Spinal cord (tissue), 10 donors: ENCODE results near the gene TAPBP. TPM values are rescaled to one million over a fixed set of nuclear protein-coding genes. Genes with fewer than 3 reads are reported as not detected.
A peak's percentile ranks its signal among the peaks of the same experiment; 100 is the strongest.

Experiments
- DNase-seq, 6 donors: peaks; one replicate each; pipeline versions ENCODE4 v3.0.0 to v3.0.0-alpha.2; 2013 to 2015; ENCODE audit warnings: low spot score in 6 of 6, low read depth in 4 of 6
- H3K27ac ChIP-seq: one replicate; pipeline ENCODE4 v1.5.1; 2013; ENCODE audit warnings: low read depth, low read length, control low read depth
- H3K27me3 ChIP-seq: one replicate; pipeline ENCODE4 v1.6.1; 2013; ENCODE audit warnings: low read length; ENCODE audit not compliant: control insufficient read depth, insufficient read depth
- H3K36me3 ChIP-seq: one replicate; pipeline ENCODE4 v1.6.1; 2013; ENCODE audit warnings: low read length; ENCODE audit not compliant: control insufficient read depth, insufficient read depth
- H3K4me1 ChIP-seq: one replicate; pipeline ENCODE4 v1.6.1; 2013; ENCODE audit warnings: low read length; ENCODE audit not compliant: control insufficient read depth, insufficient read depth
- H3K4me3 ChIP-seq: one replicate; pipeline ENCODE4 v1.5.1; 2013; ENCODE audit warnings: low read depth, low read length, control low read depth
- H3K9me3 ChIP-seq: one replicate; pipeline ENCODE4 v1.6.1; 2013; ENCODE audit warnings: low read length; ENCODE audit not compliant: control insufficient read depth, insufficient read depth
- whole genome bisulfite sequencing: methylation state at CpG from one replicate; pipeline ENCODE4 v1.1.5; 2013; ENCODE audit warnings: missing lambda C conversion rate; ENCODE audit not compliant: insufficient coverage; 5-methylcytosine and 5-hydroxymethylcytosine counted together
- polyA plus RNA-seq, 2 donors: library from polyadenylated mRNA; unstranded; fragments of 120-200 nt; gene quantifications; one replicate each; pipeline ENCODE4 v1.2.1, GENCODE V29; 2013; ENCODE audit not compliant: insufficient read length in 2 of 2
- total RNA-seq, 2 donors: library from RNA; depleted of rRNA in 1 of 2; stranded (reverse); fragments of 120-200 nt in 1 of 2; fragments of >200 nt in 1 of 2; gene quantifications; one replicate each; pipeline versions ENCODE4 v1.2.3 to v1.2.4, GENCODE V29; 2013 to 2014
- donor health status: healthy.

Gene TAPBP
- total and polyA plus RNA-seq, 4 donors, result 41.3 to 49.2 (median 45.4) TPM

DNA sequence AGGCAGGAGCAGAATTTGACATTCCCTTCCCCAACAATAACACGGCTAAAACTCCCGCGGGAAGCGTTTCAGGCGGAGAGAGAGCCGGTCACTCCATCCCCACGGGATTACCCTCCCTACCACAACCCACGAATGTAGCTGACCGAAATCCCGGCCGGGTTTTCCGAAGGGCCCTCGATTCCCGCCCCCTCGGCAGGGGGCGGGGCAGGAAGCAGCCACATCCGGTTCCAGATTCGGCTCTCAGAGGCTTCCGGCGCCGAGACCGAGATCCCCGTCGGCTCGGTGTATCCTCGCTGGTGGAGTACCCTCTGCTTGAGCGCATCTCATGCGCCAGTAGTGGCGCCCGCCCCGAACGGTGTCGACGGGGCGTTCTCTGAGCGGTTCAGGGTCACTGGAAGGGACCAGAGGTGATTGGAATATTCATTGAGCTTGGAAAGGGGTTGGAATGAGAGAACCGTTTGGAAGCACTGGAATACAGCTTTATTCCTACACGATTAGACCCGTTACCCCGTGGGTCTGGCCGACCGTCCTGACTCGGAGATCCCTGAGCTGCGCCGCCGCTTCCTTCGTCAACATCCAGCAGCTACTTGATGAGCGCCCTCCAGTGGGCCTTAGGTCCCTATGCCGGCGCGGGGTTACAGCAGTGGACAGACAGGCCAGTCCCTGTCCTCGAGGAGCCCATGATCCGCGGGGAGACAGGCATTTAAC lies 14.5 kb downstream of the TAPBP start:
- WGBS, result 0% methylated on average over 54 of the region's 54 CpGs
- Histone ChIP-seq H3K4me1 (peaks cover 31% of the 10 kb centered on the region), H3K9me3 (no peaks in the 10 kb centered on the region), H3K36me3 (peaks cover 43% of the 10 kb centered on the region), H3K4me3 (peak overlapping the region; percentile 99), H3K27ac (peak overlapping the region; percentile 99), H3K27me3 (no peaks in the 10 kb centered on the region)
- DNase-seq, result peak in 4 of 6 donors; percentile 90 to 98 (median 96)

DNA sequence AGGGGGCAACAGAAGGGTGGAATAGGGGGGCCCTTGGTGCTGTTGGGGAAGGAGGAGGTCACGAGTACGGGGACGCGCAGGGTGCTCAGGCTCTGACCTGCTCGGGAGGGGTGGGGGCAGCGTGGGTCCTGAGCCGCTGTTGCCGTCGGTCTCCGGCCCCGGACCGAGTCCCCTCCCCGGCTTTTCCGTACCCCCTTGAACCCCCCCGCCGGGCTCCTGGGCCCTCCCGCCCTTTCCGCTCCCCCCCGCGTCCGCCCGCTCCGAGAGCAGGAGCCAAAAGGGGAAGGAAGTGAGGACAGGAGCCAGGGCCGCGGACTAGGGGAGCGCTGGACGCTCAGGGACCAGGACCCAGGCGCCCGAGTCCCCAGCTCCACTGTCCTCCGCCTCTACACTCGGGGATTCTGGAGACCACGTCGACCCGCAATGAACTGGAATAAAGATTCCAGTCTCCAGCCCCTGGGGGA lies 15.1 kb downstream of the TAPBP start, which contains the start of gene RGL2:
Gene RGL2, minus strand, starts transcription at position 170 of the 464 bp plus-strand sequence. CDS start 332 bp downstream, outside the sequence.
- Histone ChIP-seq H3K27ac (peak within 1 kb of the TSS; percentile 99), H3K4me3 (peak within 1 kb of the TSS; percentile 99), H3K36me3 (peaks cover 40% of the 10 kb centered on the region), H3K4me1 (peaks cover 31% of the 10 kb centered on the region), H3K9me3 (no peaks in the 10 kb centered on the region), H3K27me3 (no peaks in the 10 kb centered on the region)
- DNase-seq, result peak in 2 of 6 donors; percentile 81 to 84
- whole genome bisulfite sequencing, result under 1% methylated on average over 28 of the region's 34 CpGs

DNA sequence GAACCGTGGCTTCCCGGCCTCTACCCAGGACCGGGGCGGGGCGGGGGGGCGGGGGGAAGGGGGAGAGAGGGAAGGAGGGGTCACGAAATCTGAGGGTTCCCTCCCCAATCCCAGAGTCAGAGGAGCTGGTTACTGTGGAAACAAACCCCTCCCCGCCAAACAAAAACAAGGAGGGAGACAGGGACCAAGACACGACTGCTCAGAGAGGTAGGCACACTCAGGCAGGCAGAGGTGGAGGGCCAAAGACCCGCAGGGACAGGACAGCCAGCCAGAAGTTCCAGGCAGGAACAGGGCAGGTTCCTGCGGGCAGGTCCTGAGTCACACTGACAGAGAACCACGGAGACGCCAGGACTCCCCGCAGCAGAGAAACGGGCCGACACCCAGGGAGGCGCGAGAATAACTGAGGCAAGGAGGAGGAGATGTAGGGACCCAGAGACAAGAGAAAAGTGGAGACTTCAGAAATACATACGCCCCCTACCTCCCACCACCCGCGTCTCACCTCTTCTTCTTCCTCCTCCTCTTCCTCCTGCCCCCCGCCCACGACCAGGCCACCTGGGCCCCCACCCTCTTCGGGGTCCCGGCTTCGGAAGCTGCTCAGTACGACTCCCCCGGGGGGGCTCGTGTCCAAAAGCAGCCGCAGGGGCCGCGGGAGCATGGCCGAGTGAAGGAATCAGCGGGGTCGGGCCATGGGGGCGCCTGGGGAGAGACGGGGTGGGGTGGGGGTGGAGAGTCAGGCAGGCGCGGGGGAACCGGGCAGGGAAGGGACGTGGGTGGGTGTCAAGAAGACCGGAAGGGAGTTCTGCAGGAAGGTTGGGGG lies 15.7 kb downstream of the TAPBP start:
- Histone ChIP-seq H3K9me3 (no peaks in the 10 kb centered on the region), H3K4me1 (peaks cover 31% of the 10 kb centered on the region), H3K27ac (peak overlapping the region; percentile 99), H3K27me3 (no peaks in the 10 kb centered on the region), H3K4me3 (peak overlapping the region; percentile 99), H3K36me3 (peaks cover 44% of the 10 kb centered on the region)
- WGBS, result 0% methylated on average over 27 of the region's 42 CpGs
- DNase-seq, result peak in 2 of 6 donors; percentile 55 to 81

DNA sequence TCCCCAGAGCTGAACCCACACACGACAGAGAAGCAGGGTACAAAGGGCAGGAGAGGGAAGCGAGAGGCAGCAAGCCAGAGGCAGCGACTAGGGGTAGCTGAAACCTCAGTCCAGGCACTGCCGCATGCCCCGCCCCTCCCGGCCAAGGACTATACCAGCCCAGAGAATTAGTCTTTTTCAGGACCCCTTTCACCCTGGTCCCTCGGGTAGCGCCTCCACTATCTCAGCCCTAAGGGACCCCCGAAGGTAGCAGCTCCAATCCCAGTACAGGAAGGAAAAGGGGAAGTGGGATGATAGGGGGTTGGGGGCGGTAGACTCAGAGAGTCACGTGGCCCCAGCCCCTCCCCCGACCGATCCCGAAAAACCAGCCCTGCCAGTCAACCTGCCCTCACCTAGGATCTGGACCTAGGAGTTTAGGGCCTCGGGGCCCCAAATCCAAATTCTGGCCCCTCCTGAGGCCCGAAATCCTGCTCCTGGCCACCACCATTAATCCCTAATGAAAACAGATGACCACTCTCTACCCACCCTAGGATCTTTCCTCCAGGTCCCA lies 16.4 kb downstream of the TAPBP start:
- peak overlapping the region; percentile 78 for H3K27ac ChIP-seq

DNA sequence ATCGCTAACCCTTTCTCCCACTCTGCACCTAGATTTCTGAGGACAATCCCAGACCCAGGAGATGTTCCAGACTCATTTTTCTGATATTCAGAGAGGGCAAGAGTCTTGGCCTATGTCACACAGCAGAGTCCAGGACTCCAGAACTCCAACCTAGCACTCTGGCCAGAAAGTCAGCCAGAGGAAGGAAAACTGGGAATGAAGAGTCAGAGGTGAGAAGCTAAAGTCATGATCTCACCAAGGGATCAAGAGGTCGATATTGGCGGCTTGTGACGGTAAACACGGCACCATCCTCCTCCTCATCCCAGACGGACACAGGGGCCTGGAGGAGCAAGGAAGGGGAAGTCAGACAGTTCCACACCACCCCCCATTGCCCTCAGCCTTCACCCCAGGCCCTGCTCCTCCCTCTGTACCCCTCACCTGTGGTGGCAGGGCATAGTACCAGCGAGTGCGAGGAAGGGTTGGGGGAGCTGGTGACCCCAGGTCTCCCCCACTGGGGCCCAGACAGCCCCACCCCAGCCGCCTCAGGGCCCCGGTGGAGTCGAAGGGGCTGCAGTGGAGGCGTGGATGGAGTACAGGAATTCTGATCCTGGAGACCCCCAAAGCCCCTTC lies 17.0 kb downstream of the TAPBP start:
- Histone ChIP-seq H3K4me1 (peaks cover 31% of the 10 kb centered on the region), H3K27ac (no peak overlapping the region), H3K36me3 (peaks cover 46% of the 10 kb centered on the region), H3K4me3 (peak overlapping the region; percentile 99), H3K9me3 (no peaks in the 10 kb centered on the region), H3K27me3 (no peaks in the 10 kb centered on the region)
- no peak for DNase-seq
- WGBS, result 60% methylated on average over 3 of the region's 12 CpGs

More for the DNA sequence above, 16.4 kb downstream of the TAPBP start:
- WGBS, result 12% methylated on average over 5 of the region's 16 CpGs
- H3K4me1 ChIP-seq, result peaks cover 31% of the 10 kb centered on the region
- no peaks in the 10 kb centered on the region for H3K27me3 ChIP-seq
- H3K9me3 ChIP-seq, result no peaks in the 10 kb centered on the region
- H3K36me3 ChIP-seq, result peaks cover 41% of the 10 kb centered on the region
- peak in 2 of 6 donors; percentile 18 to 44 for DNase-seq
- H3K4me3 ChIP-seq, result peak overlapping the region; percentile 99

DNA sequence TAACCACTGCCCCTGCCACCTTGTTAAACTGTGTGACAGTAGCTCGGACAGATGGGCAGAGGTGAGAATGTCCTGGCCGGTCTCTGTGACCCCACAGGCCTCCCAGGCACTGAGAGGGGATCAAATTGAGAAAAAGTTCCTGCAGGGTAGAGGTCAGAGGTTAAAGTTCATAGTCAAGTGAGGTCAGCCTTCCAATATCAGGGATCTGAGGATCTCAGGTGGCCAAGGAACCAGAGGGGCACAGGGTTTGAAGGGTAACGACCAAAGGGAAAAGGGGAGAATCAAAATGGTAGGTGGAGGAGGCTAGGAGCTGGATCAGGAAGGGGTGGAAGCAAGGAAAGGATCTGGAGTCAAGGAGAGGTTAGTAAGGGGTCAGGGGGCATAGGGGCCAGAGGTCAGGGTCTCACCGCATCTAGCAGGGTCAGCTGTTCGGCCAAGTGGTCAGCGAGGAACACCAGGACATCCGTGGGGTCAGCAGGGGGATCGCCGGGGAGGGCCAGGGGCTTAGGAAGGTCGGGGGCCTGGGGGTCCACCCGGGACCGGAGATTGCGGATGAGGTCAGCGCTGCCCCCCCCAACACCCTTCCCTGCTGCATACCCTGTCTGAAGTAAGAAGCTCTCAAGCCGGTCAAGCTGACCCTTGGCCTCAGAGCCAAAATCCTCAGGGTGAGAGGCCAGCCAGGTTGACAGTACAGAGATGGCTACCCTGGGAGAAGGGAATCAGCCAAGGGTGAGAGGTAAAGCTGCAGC lies 18.1 kb downstream of the TAPBP start:
- 87% methylated on average over 15 of the region's 15 CpGs for WGBS
- H3K27ac ChIP-seq, result no peak overlapping the region
- no peaks in the 10 kb centered on the region for H3K9me3 ChIP-seq
- peaks cover 28% of the 10 kb centered on the region for H3K4me1 ChIP-seq
- peaks cover 53% of the 10 kb centered on the region for H3K36me3 ChIP-seq
- no peak overlapping the region for H3K4me3 ChIP-seq
- no peak for DNase-seq
- H3K27me3 ChIP-seq, result no peaks in the 10 kb centered on the region

DNA sequence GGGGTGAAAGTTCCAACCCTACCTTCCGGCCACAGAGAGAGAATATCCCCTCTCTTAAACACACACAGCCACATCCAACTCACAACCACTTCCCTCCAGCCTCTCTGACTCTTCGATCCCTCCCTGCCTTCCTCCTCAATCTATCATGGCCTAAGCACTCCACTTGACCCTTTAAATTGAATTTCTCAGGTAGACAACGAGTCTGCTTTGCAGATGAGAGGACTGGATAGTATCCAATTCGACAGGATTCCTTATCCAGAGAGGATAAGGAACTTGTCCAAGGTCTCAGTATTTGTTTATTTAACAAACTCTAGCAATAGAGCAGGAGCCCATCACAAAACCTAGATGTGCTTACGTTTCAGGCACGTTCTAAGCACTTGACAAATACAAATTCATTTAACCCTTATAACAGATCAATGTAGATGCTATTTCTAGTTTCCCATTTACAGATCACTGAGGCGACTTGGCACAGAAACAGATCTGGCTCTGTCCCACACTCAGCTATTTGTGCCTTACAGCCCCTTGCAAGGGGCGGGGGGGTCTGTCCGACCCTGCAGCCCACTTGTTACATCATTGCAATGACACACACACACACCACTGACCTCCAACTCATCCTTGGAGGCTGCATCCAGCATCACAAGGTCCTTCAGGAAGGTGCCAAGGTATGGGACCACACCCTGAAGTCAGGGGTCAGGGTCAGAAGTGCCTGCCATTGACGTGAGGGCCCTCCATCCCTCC lies 19.6 kb downstream of the TAPBP start:
- no peak for DNase-seq
- no peaks in the 10 kb centered on the region for H3K27me3 ChIP-seq
- H3K4me3 ChIP-seq, result no peak overlapping the region
- no peak overlapping the region for H3K27ac ChIP-seq
- H3K36me3 ChIP-seq, result peaks cover 57% of the 10 kb centered on the region
- H3K4me1 ChIP-seq, result peaks cover 26% of the 10 kb centered on the region
- no peaks in the 10 kb centered on the region for H3K9me3 ChIP-seq
- WGBS, result 88% methylated on average over 7 of the region's 10 CpGs

DNA sequence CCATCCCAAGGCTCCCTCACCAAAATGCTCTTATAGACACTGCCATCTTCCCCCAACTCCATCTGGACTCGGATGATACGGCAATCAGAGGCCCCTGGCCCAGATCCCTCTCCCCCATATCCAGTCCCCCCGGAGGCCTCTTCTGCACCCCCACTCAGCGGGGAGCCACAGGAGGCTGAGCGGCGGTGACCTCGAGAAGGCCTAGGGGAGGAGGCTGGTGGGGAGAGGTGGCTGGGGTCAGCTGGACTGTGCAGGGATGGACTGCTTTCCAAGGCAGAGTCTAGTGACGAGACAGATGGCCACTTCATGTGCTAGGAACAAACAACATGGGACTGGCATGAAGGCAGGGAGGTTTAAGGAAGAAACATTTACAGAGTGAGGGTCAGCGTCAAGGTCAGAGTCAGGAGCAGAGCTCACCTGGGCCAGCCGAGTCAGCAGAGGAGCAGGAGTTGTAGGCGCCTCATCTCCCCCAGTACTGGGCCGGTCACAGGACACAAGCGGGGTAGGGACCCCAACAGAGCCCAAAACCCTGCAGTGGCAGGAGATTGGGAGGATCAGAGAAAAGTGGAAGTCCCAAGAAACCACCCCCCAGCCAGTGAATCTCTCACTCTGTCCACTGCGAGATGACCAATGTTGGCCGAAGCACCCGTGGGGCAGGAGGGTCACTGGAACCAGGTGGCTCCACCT lies 20.7 kb downstream of the TAPBP start:
- H3K36me3 ChIP-seq, result peaks cover 57% of the 10 kb centered on the region
- no peak for DNase-seq
- no peaks in the 10 kb centered on the region for H3K27me3 ChIP-seq
- 87% methylated on average over 13 of the region's 16 CpGs for WGBS
- H3K4me1 ChIP-seq, result peaks cover 31% of the 10 kb centered on the region
- H3K4me3 ChIP-seq, result no peak overlapping the region
- H3K9me3 ChIP-seq, result no peaks in the 10 kb centered on the region
- no peak overlapping the region for H3K27ac ChIP-seq
